H1 (cell line): ENCODE results near the gene KRT72. TPM values are rescaled to one million over a fixed set of nuclear protein-coding genes. Genes with fewer than 3 reads are reported as not detected.

Experiments used
- CTCF ChIA-PET: fragments of 300-600 bp; sonication (Branson Sonifier 250); formaldehyde crosslinking; loops from one replicate; lab custom pipeline; 2021; ENCODE audit not compliant: partially characterized antibody; lab: Charles Lee
- POLR2A ChIA-PET: fragments of 300-600 bp; sonication (Branson Sonifier 250); formaldehyde crosslinking; loops from one replicate; lab custom pipeline; 2021; ENCODE audit warnings: inconsistent platforms; ENCODE audit not compliant: partially characterized antibody; lab: Charles Lee
- DNase-seq, 2 experiments: peaks; one replicate each; pipeline versions ENCODE4 v3.0.0 to v3.0.0-alpha.2; 2010 to 2022; ENCODE audit warnings: low spot score in 2 of 2, low read depth in 1 of 2, mixed read lengths in 1 of 2
- FAIRE-seq: peaks from 2 replicates; lab custom pipeline; 2011; peaks lifted over from hg19 to GRCh38; lab: Jason Lieb, UNC
- H2AFZ ChIP-seq: 2 replicates; pipeline ENCODE4 v1.8.1; 2012; ENCODE audit warnings: low read length, inconsistent platforms
- H2AK5ac ChIP-seq: 2 replicates; pipeline ENCODE4 v1.6.1; 2013; ENCODE audit warnings: low read depth, low read length
- H2BK120ac ChIP-seq: replicated peaks from 2 replicates; pipeline ENCODE3; 2013; ENCODE audit warnings: low read depth, low read length, inconsistent platforms
- H2BK12ac ChIP-seq: 2 replicates; pipeline ENCODE4 v1.6.1; 2013; ENCODE audit warnings: low read depth, low read length
- H2BK15ac ChIP-seq: 2 replicates; pipeline ENCODE4 v1.6.1; 2013; ENCODE audit warnings: low read length
- H2BK20ac ChIP-seq: 2 replicates; pipeline ENCODE4 v1.6.1; 2013; ENCODE audit warnings: low read length
- H2BK5ac ChIP-seq: 2 replicates; pipeline ENCODE4 v1.6.1; 2013; ENCODE audit warnings: low read depth, low read length
- H3K14ac ChIP-seq: 2 replicates; pipeline ENCODE4 v1.6.1; 2013; ENCODE audit warnings: inconsistent platforms; ENCODE audit not compliant: insufficient read length
- H3K18ac ChIP-seq: 2 replicates; pipeline ENCODE4 v1.6.1; 2013; ENCODE audit warnings: low read length; ENCODE audit errors: extremely low read depth
- H3K23ac ChIP-seq: 2 replicates; pipeline ENCODE4 v1.6.1; 2013; ENCODE audit warnings: inconsistent platforms; ENCODE audit not compliant: insufficient read length
- H3K23me2 ChIP-seq: 2 replicates; pipeline ENCODE4 v1.6.1; 2013; ENCODE audit warnings: low read depth, low read length
- H3K27ac ChIP-seq: 2 replicates; pipeline ENCODE4 v1.6.1; 2011; ENCODE audit warnings: low read depth, low read length, inconsistent platforms
- H3K27me3 ChIP-seq, 4 experiments: replicated peaks in 1 of 4; 1 replicate in 1 of 4; 2 replicates in 3 of 4; pipeline versions ENCODE4 v1.6.1 to v1.8.1; 2011 to 2013; ENCODE audit warnings: low read length in 3 of 4, mild to moderate bottlenecking in 3 of 4, inconsistent platforms in 2 of 4, mixed read lengths in 2 of 4, moderate library complexity in 1 of 4; ENCODE audit not compliant: control insufficient read depth in 3 of 4, insufficient read depth in 3 of 4; ENCODE audit errors: extremely low read depth in 1 of 4
- H3K36me3 ChIP-seq, 4 experiments: 2 replicates each; pipeline versions ENCODE4 v1.6.1 to v1.8.1; 2011 to 2013; ENCODE audit warnings: mild to moderate bottlenecking in 4 of 4, low read length in 3 of 4, moderate library complexity in 2 of 4, control low read depth in 1 of 4, inconsistent platforms in 1 of 4; ENCODE audit not compliant: insufficient read depth in 4 of 4, control insufficient read depth in 2 of 4
- H3K4ac ChIP-seq: replicated peaks from 2 replicates; pipeline ENCODE3; 2013; ENCODE audit warnings: low read length, low read depth, mixed read lengths, inconsistent platforms; ENCODE audit not compliant: insufficient read length
- H3K4me1 ChIP-seq, 4 experiments: replicated peaks in 1 of 4; 1 replicate in 1 of 4; 2 replicates in 3 of 4; pipeline versions ENCODE4 v1.6.1 to v1.8.1; 2011 to 2013; ENCODE audit warnings: low read length in 3 of 4, inconsistent platforms in 2 of 4, mixed read lengths in 1 of 4; ENCODE audit not compliant: insufficient read depth in 4 of 4, control insufficient read depth in 3 of 4
- H3K4me2 ChIP-seq, 2 experiments: 2 replicates each; pipeline versions ENCODE4 v1.6.1 to v1.8.1; 2011 to 2013; ENCODE audit warnings: low read depth in 2 of 2, low read length in 2 of 2, control low read depth in 1 of 2, inconsistent platforms in 1 of 2, mild to moderate bottlenecking in 1 of 2; ENCODE audit not compliant: insufficient read depth in 1 of 2
- H3K4me3 ChIP-seq, 4 experiments: fragments of 200-600, 300-600 bp in 1 of 4; sonication (generic), shearing (Covaris generic), sonication (Bioruptor Twin) in 1 of 4; 2 replicates each; pipeline versions ENCODE4 v1.5.1 to v1.8.1; 2011 to 2016; ENCODE audit warnings: low read length in 4 of 4, low read depth in 3 of 4, control low read depth in 2 of 4, inconsistent platforms in 2 of 4, mild to moderate bottlenecking in 2 of 4, mixed read lengths in 1 of 4, moderate library complexity in 1 of 4; ENCODE audit not compliant: insufficient read depth in 2 of 4; ENCODE audit errors: extremely low read depth in 1 of 4
- H3K56ac ChIP-seq: replicated peaks from 2 replicates; pipeline ENCODE3; 2013; ENCODE audit warnings: low read depth, mild to moderate bottlenecking, mixed read lengths, low read length, inconsistent platforms; ENCODE audit not compliant: insufficient read length
- H3K79me1 ChIP-seq: 2 replicates; pipeline ENCODE4 v1.6.1; 2013; ENCODE audit warnings: low read depth, low read length, control low read depth
- H3K79me2 ChIP-seq, 2 experiments: 2 replicates each; pipeline versions ENCODE4 v1.6.1 to v1.8.1; 2012 to 2013; ENCODE audit warnings: low read length in 2 of 2, mild to moderate bottlenecking in 2 of 2, inconsistent platforms in 1 of 2; ENCODE audit not compliant: insufficient read depth in 2 of 2, control insufficient read depth in 1 of 2
- H3K9ac ChIP-seq, 4 experiments: replicated peaks in 1 of 4; 1 replicate in 1 of 4; 2 replicates in 3 of 4; pipeline versions ENCODE4 v1.6.1 to v1.8.1; 2011 to 2013; ENCODE audit warnings: low read depth in 3 of 4, low read length in 3 of 4, control low read depth in 2 of 4, mild to moderate bottlenecking in 2 of 4, moderate library complexity in 2 of 4, inconsistent platforms in 1 of 4; ENCODE audit errors: extremely low read depth in 1 of 4
- H3K9me3 ChIP-seq, 2 experiments: 2 replicates each; pipeline versions ENCODE4 v1.6.1 to v1.8.1; 2012 to 2013; ENCODE audit warnings: mild to moderate bottlenecking in 2 of 2, moderate library complexity in 2 of 2, control low read depth in 1 of 2, inconsistent platforms in 1 of 2, low read depth in 1 of 2, low read length in 1 of 2, mixed read lengths in 1 of 2; ENCODE audit not compliant: insufficient read depth in 2 of 2
- H4K20me1 ChIP-seq, 2 experiments: replicated peaks in 1 of 2; 2 replicates each; pipeline versions ENCODE3 to v1.8.1; 2011 to 2013; ENCODE audit warnings: inconsistent platforms in 2 of 2, low read length in 2 of 2, mild to moderate bottlenecking in 1 of 2; ENCODE audit not compliant: insufficient read depth in 2 of 2, control insufficient read depth in 1 of 2
- H4K5ac ChIP-seq: 2 replicates; pipeline ENCODE4 v1.6.1; 2013; ENCODE audit warnings: low read length, low read depth, mixed read lengths, inconsistent platforms; ENCODE audit not compliant: insufficient read length
- H4K8ac ChIP-seq: 2 replicates; pipeline ENCODE4 v1.8.0; 2013; ENCODE audit warnings: mild to moderate bottlenecking, moderate library complexity, low read length, inconsistent platforms; ENCODE audit not compliant: insufficient read depth; ENCODE audit errors: extremely low read depth
- H4K91ac ChIP-seq: replicated peaks from 2 replicates; pipeline ENCODE3; 2013; ENCODE audit warnings: low read length, mixed read lengths, inconsistent platforms; ENCODE audit not compliant: insufficient read length
- ATF2 ChIP-seq: IDR thresholded peaks from 2 replicates; pipeline ENCODE4 v1.6.1; 2012; ENCODE audit warnings: low read length, inconsistent platforms
- ATF3 ChIP-seq: IDR thresholded peaks from 2 replicates; pipeline ENCODE4 v1.6.1; 2011; ENCODE audit warnings: low read depth, mild to moderate bottlenecking, low read length; ENCODE audit not compliant: insufficient read depth
- CBX5 ChIP-seq: fragments of 300-800, 300-1000 bp; sonication (generic); IDR thresholded peaks from 2 replicates; pipeline ENCODE4 v1.7.1; 2016; ENCODE audit warnings: antibody characterized with exemption, low read length, low read depth
- EP300 ChIP-seq, 2 experiments: IDR thresholded peaks; 1 replicate in 1 of 2; 2 replicates in 1 of 2; pipeline ENCODE4 v1.6.1; 2011 to 2012; ENCODE audit warnings: low read depth in 2 of 2, low read length in 2 of 2, mild to moderate bottlenecking in 2 of 2, borderline replicate concordance in 1 of 2, inconsistent platforms in 1 of 2, moderate library complexity in 1 of 2
- HDAC2 ChIP-seq, 2 experiments: fragments of 300-600 bp in 1 of 2; sonication (generic) in 1 of 2; IDR thresholded peaks; 2 replicates each; pipeline ENCODE4 v1.6.1; 2011 to 2012; ENCODE audit warnings: low read depth in 2 of 2, low read length in 2 of 2, mild to moderate bottlenecking in 2 of 2, moderate library complexity in 2 of 2, borderline replicate concordance in 1 of 2, inconsistent platforms in 1 of 2
- HDAC6 ChIP-seq: IDR thresholded peaks from one replicate; pipeline ENCODE4 v1.7.1; 2012; ENCODE audit warnings: low read depth, mild to moderate bottlenecking, inconsistent platforms, low read length, moderate library complexity
- KDM4A ChIP-seq: IDR thresholded peaks from one replicate; pipeline ENCODE4 v1.7.1; 2012; ENCODE audit warnings: low read depth, mild to moderate bottlenecking, moderate library complexity, low read length, inconsistent platforms; ENCODE audit not compliant: severe bottlenecking
- SAP30 ChIP-seq: fragments of 300-600 bp; sonication (generic); IDR thresholded peaks from 2 replicates; pipeline ENCODE4 v1.7.1; 2012; ENCODE audit warnings: low read length, moderate library complexity, mild to moderate bottlenecking, inconsistent platforms; ENCODE audit not compliant: insufficient read depth, insufficient replicate concordance
- SP4 ChIP-seq: IDR thresholded peaks from 2 replicates; pipeline ENCODE4 v1.6.1; 2012; ENCODE audit warnings: low read length, inconsistent platforms
- WGBS, 2 experiments: shearing (Covaris generic) in 1 of 2; methylation state at CpG; one replicate each; pipeline versions ENCODE4 v1.1.6 to v1.1.7; 2013 to 2015; ENCODE audit warnings: low lambda C conversion rate in 2 of 2, mixed read lengths in 2 of 2, inconsistent platforms in 1 of 2, low coverage in 1 of 2, missing lambda C conversion rate in 1 of 2; ENCODE audit not compliant: insufficient replicate concordance in 2 of 2, insufficient coverage in 1 of 2, insufficient read length in 1 of 2; ENCODE audit errors: extremely low coverage in 1 of 2, missing lambda C conversion rate in 1 of 2; 5-methylcytosine and 5-hydroxymethylcytosine counted together
- polyA plus RNA-seq, 7 experiments: library from polyadenylated mRNA; depleted of rRNA in 3 of 7; stranded (reverse) in 5 of 7; unstranded in 2 of 7; fragments of >200 nt in 5 of 7; fragments of 200-250 nt in 2 of 7; gene quantifications; 1 replicate in 5 of 7; 2 replicates in 1 of 7; 4 replicates in 1 of 7; pipeline versions ENCODE4 v1.2.1 to v1.2.3, GENCODE V29; 2011 to 2013; ENCODE audit warnings: missing spikeins in 2 of 7, mixed read lengths in 2 of 7
- total RNA-seq: library from RNA; stranded (reverse); fragmentation: NEBNext Ultra II Directional; extraction: Animal tissue kit (Norgen Biotek cat#: 25700); gene quantifications from 2 replicates; pipeline ENCODE4 v1.2.1, GENCODE V29; 2021

The KRT72 gene
- total and polyA plus RNA-seq, 2 of the 8 experiments (the other 6 are each of a cell fraction or from before 2014, with no cell fraction given): not detected

- H3K4me1 ChIP-seq: no peaks in the 10 kb centered on the region
- FAIRE-seq: no peak
- TF ChIP-seq SP4: no peak
- no peak for TF ChIP-seq EP300 (IDR thresholded peaks at IDR 0.05; ENCODE audit: borderline replicate concordance in 1 of 2, low read depth in 2 of 2, low read length in 2 of 2)
- no peak for TF ChIP-seq CBX5
- no peak for TF ChIP-seq ATF3
- no peak for TF ChIP-seq HDAC2 (IDR thresholded peaks at IDR 0.05; ENCODE audit: borderline replicate concordance in 1 of 2, low read depth in 2 of 2, low read length in 2 of 2)
- TF ChIP-seq HDAC6: no peak
- no peak for TF ChIP-seq KDM4A
- TF ChIP-seq SAP30: no peak
- no peak for TF ChIP-seq ATF2
Observed at GRCh38 chr12:52591521-52591920, 9.7 kb downstream of the KRT72 start.

More at GRCh38 chr12:52591521-52591920, 9.7 kb downstream of the KRT72 start:
- no peak overlapping the region for H4K91ac ChIP-seq
- H3K36me3 ChIP-seq: no peaks in the 10 kb centered on the region
- ChIA-PET POLR2A (no interaction called here), CTCF (interaction anchor here (0.9 to 23.2 kb wide), 4 partner anchors 9 to 284 kb away, joined by 4 to 502 read pairs (median 4); no protein-coding TSS in a partner anchor)
- H2BK20ac ChIP-seq: no peak overlapping the region
- no peak overlapping the region for H4K5ac ChIP-seq
- H2AFZ ChIP-seq: no peak overlapping the region
- 90% methylated on average over 11 of the region's 11 CpGs; no CpG with 5 or more reads in 1 of the 2 experiments for WGBS, 2 experiments
- H3K4me3 ChIP-seq: no peak overlapping the region
- no peak overlapping the region for H3K23ac ChIP-seq
- no peaks in the 10 kb centered on the region for H4K20me1 ChIP-seq
- H3K14ac ChIP-seq: no peak overlapping the region
- H2AK5ac ChIP-seq: no peak overlapping the region
- no peak overlapping the region for H3K4me2 ChIP-seq
- H2BK15ac ChIP-seq: no peak overlapping the region
- H3K27me3 ChIP-seq: no peaks in the 10 kb centered on the region; a peak in 1 of 7 replicates
- no peak overlapping the region for H2BK12ac ChIP-seq
- H3K9ac ChIP-seq: no peak overlapping the region
- no peaks in the 10 kb centered on the region for H3K79me1 ChIP-seq
- H3K79me2 ChIP-seq: no peaks in the 10 kb centered on the region
- H3K23me2 ChIP-seq: no peaks in the 10 kb centered on the region
- H3K4ac ChIP-seq: no peak overlapping the region
- H3K18ac ChIP-seq: no peak overlapping the region
- H3K56ac ChIP-seq: no peak overlapping the region
- H2BK120ac ChIP-seq: no peak overlapping the region
- H3K27ac ChIP-seq: no peak overlapping the region
- peaks cover 23 to 27% of the 10 kb centered on the region in 2 experiments for H3K9me3 ChIP-seq
- H2BK5ac ChIP-seq: no peak overlapping the region
- no peak for DNase-seq
- H4K8ac ChIP-seq: no peak overlapping the region; the same call in 1 of the 2 replicates
